Fibroblast of lung (primary cell): ENCODE data around the gene RBM23.

ENCODE experiments used
- EZH2 ChIP-seq: IDR thresholded peaks from 2 replicates; pipeline ENCODE4 v1.5.1; 2012; ENCODE audit warnings: low read length, control low read depth, mild to moderate bottlenecking; ENCODE audit errors: missing control alignments
- TF ChIP-seq, protein P1 (sequence below), 2 donors: IDR thresholded peaks in 1 of 2; conservative IDR thresholded peaks in 1 of 2; 1 replicate in 1 of 2; 2 replicates in 1 of 2; pipeline ENCODE4 v1.5.1; 2011 to 2012; ENCODE audit warnings: low read length in 2 of 2, control low read depth in 1 of 2, inconsistent platforms in 1 of 2, low read depth in 1 of 2, mild to moderate bottlenecking in 1 of 2

- TF ChIP-seq, protein P1, sequence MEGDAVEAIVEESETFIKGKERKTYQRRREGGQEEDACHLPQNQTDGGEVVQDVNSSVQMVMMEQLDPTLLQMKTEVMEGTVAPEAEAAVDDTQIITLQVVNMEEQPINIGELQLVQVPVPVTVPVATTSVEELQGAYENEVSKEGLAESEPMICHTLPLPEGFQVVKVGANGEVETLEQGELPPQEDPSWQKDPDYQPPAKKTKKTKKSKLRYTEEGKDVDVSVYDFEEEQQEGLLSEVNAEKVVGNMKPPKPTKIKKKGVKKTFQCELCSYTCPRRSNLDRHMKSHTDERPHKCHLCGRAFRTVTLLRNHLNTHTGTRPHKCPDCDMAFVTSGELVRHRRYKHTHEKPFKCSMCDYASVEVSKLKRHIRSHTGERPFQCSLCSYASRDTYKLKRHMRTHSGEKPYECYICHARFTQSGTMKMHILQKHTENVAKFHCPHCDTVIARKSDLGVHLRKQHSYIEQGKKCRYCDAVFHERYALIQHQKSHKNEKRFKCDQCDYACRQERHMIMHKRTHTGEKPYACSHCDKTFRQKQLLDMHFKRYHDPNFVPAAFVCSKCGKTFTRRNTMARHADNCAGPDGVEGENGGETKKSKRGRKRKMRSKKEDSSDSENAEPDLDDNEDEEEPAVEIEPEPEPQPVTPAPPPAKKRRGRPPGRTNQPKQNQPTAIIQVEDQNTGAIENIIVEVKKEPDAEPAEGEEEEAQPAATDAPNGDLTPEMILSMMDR (conservative IDR thresholded peaks at IDR 0.05 in 1 of 2, IDR thresholded peaks at IDR 0.05 in 1 of 2; ENCODE audit: low read depth in 1 of 2, low read length in 2 of 2), result no peak
- no peak for TF ChIP-seq EZH2
Observed at GRCh38 chr14:22844221-22845102, 74.5 kb downstream of the RBM23 start.
